SW 1271 (cell line): ENCODE measurements around the gene PCDHGA1.
A peak's percentile ranks its signal among the peaks of the same experiment; 100 is the strongest.

Experiments used
- DNase-seq, 2 experiments: peaks; one replicate each; lab custom pipeline; 2025; lab: John Stamatoyannopoulos, UW

PCDHGA1 gene

DNA sequence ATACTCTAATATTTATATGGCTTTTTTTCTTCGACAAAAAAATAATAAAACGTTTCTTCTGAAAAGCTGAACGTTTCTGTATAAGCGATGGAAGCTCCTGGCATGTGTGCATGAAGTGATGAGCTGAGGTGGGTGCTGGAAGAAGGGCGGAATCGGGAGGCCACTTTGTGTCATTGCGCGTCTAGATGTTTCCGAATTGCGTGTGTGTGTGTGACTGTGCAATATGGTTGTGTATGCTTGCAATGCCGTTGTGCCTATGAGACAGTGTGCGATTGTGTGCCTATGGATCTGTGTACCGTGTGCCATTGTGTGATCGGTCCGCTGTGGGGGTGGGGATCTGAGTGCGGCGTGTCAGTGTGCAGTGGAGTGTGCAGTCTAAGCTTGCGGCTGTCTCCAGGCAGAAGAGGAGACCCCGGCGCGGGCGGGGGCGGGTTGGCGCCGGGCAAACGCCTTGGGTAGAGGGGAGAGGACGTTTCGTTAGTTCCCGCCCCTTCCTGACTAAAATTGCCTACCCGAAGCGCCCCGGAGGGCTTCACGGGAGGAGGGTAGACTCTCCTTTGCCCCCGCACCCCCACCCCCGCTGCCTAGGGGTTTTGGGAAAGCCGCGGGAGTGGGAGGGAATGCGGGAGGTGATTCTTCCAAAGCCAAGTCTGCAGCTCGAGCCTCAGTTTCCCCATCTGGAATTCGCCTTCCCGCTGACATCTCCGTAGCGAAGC, 182.8 kb downstream of the PCDHGA1 start:
- DNase-seq = no peak

DNA sequence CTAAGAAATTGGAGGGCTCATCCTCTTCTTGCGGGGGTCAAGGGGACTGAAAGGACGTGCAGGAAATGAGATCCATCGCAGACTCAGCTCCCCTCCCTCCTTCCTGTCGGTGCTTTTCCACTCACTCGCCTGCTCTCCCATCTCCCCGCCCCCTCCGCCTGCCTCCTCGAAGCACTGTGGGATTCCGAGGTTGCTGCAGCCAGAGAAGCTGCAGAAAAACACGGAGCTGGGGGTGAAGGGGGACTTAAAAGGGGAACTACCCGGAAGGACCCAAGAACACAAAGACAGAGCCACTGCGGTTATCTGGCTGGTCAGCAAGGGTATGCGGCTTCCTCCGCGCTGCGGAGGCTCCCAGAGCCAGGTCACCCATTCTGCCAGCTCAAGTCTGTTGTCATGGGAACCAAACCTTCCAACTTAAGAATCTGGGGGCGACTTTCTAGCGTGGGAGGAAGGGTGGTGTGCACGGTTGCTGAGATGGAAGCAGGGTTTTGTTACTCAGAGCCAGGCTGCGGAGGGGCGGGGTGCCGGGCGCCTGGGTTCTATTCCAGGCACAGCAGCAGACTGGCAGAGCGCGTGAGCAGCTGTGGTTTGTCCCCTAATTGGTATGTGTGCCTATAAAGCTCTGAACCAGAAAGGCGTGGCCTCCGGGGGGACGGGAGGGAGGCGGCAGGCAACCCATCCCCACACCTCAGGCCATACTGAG, 183.5 kb downstream of the PCDHGA1 start:
- no peak for DNase-seq

DNA sequence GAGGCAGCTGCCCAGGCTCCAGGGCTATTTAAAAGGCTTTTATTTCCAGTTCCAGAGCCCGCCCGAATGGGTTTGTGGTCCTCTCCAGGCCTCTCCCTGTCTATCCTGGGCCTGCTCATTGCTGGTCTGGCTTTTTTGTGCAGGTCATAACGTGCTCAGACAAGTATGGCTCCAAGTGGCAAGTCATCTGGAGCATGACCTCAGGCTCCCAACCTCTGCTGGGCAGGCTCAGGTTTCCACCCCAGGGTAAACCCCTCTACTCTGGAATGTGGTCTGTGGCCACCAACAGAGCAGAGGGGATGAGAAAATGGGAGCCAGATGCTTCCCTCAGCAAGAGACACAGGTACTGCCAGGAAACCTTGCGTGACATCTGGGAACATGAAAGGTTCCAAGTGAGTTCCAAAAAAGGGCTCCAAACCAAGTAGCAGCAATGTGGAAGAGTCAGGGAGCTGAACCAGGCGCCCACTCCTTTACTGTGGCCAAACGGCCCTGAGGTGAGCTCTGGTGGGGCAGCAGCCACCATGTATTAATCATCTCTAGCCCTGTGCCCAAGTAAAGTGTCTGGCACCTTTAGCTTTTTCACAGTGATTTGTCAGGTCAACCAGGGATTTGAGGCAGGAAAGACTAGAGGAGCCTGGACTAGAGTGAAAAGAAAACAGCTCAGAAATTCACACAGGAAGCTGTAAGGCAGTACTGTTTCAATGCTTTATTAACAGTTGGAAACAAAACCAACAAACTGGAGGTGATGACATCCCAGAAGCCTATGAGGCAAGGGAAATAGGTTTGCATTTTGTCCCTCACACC, 184.2 kb downstream of the PCDHGA1 start:
- DNase-seq = no peak

DNA sequence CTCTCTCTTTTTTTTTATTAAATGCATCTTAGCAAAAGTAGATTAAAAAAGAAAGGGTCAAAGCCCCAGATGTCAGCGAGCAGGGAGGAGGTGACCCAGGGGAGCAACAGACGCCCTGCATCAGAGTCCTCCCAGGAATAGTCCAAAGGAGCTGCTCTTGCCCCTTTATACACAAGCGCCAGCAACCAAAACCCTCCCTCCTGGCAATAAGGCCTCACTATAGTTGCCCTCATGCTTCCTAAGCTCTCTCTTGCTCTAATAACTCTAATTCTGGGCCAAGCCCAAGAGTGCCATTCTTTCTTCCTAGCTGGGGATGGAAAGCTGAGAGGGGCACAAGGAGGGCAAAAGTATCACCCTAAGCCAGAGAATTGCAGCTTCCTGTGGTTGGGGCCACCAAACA, 184.8 kb downstream of the PCDHGA1 start:
- DNase-seq = no peak

DNA sequence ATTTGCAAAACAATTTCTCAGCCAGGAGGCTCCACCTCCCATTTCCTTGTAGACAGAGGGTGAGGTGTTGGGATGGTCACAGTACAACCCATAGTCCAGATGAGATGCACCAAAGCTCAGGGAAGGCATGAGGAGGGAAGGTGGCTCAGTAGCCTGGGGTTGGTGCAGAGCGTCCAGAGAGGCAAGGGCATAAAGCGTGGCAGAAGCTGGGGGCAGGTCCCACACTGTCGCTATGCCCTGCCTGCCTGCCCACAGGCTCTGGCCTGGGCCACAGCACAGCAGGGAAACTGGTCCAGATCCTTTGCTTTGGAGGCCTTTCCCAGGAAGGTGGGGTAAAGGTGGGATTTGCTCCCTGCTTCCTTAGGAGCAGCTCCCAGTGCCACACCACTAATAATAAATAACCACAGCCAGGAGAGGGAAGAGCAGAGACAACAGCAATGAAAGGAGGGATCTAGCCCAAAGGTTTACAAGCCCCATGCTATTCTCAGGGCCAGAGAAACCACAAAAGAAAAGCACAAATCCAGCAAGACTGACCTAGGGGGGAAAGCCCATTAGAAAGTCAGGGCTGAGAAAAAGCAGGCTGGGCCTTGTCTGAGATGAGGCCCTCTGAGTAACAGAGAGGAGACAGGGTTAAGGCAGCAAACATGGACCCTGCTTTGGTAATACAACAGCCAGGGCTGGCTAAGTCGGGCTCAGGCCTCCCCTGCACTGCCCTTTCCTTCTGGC, 185.8 kb downstream of the PCDHGA1 start:
- no peak for DNase-seq

DNA sequence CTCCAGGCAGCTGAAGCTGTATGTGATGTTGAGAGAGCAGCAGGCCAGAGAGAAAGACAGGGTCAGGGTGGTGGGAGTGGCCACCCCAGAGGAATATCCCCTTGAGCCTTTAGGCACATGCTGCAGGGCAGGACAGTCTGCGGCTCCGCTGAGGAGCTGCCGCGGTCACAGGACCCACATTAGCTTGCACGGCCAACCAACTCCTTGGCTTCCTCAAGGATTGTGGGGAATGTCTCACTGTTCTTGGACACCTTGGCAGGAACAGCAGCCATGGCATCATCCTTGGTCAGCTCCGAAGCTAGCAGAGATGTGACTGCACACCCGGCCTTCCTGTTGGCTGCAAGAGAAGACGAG, 186.3 kb downstream of the PCDHGA1 start:
- DNase-seq = no peak

DNA sequence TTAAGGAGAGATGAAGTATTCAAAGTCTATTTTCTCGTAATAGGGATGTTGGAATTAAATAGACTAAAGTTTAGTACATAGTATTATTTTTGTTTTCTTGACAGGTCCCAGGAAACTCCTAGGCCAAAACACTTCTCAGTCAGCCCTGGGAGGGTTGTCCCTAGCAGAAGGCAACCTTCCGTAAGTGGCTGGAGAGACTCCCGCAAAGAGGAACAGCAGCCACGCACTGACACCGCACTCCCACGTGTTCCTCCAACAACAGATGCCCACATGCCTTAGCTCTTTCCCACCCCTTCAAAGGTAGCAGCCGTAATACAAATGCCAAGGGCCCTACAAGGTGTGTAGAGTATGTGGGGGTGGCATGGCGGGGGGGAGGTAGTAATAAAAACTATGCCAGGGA, 187.0 kb downstream of the PCDHGA1 start:
- no peak for DNase-seq

DNA sequence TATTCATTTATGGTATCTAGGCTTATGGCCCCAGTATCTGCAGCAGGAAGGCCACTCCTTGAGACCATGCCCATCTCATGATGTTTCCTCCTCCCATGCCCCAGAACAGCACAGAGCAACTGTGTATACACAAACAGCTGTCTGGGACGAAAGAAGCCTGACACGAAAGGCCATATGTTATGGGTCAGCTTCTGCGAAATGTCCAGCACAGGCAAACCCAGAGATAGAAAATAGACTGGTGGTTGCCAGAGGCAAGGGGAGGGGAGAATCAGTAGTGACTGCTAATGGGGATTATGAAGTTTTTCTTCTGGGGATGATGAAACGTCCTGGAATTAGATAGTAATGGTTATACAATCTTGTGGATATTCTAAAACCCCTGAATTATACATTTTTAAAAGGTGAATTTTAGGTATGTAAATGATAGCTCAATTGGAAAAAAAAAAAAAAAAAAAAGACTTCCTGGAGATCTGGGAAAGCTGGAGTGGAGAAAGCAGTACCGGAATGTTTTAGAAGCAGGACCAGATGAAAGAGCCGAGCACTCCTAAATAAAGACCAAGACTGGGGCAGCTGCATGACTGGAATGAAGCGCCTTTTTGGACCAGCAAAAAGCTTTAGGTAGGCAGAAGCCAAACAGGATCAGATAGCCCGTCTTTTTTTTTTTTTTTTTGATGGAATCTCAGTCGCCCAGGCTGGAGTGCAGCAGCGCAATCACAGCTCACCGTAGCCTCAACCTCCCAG, 187.7 kb downstream of the PCDHGA1 start:
- DNase-seq = no peak

DNA sequence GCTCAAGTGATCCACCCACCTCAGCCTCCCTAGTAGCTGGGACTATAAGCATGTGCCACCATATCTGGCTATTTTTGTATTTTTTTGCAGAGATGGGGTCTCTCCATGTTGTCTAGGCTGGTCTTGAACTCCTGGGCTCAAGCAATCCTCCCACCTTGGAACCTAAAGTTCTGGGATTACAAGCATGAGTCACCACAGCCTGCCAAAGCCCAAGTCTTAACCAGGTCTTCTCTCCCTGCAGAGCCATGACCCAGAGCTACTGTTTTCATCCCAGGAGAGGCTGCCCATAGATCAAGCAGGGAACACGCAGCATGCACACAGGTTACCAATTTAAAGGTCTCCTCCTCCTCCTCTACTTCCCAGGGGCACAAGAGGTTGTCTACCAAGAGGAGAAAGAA, 188.3 kb downstream of the PCDHGA1 start:
- DNase-seq = no peak

DNA sequence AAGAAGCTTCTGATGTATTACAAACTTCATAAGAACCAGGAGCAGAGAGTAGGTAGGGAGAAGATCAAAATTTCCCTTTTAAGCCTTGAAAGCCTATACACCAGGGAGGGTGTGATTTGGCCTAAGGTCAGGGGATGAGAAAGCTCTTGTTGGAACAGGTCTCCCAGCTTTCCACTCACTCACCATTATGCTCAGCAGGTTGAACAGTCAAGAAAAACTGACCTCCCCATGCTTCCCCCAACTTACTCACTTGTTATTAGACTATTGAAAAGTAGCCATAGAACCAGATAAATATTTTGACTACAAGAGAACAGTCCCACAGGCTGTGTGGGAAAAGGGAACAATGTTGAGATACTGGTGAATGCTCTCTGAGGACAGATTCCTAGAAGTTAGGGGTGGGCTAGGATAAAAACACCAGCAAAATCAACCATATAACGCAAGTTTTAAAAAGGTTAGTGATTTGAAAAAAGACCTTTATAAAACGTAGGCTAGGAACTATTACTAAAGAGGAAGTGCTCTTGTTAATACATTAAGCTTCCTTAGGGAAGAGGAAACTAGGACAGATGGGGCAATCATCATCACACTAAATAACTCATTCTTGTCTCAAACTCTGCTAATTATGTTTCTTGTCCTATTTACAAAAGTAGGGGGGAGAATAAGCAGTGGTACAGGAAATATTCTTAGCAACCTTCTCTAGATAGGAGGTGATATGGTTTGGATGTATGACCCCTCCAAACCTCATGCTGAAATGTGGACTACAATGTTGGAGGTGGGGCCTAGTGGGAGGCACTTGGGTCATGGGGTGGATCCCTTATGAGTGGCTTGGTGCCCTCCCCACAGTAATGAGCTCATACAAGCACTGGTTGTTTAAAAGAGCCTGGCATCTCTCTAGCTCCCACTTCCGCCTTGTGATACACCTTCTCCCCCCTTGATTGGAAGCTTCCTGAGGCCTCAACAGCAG, 189.6 kb downstream of the PCDHGA1 start:
- DNase-seq = no peak

DNA sequence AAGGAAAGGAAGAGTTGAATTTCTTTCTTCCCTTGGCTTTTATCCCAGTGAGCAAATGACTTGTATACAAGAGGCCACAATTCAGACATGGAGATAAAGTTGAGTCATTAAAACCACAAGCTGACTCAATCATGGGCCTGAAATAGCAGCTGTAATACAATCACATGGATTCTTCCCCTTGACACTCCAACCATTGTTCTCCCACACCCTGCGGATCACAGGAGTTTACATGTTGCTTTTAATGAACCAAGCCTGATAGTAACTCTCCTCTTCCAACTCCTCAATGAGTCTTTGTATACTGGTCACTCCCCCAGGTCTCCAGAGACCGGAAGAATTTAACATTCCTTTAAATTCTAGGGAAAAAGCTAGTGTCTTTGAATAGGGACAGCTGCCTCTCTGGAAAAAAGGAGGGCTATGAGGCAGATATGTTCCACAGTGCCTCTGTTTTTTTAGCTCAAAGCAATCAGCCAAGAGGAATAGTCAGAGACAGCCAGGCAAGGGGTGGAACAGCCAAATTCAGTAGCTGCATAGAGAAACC, 191.0 kb downstream of the PCDHGA1 start:
- peak; percentile 94 to 100 for DNase-seq

DNA sequence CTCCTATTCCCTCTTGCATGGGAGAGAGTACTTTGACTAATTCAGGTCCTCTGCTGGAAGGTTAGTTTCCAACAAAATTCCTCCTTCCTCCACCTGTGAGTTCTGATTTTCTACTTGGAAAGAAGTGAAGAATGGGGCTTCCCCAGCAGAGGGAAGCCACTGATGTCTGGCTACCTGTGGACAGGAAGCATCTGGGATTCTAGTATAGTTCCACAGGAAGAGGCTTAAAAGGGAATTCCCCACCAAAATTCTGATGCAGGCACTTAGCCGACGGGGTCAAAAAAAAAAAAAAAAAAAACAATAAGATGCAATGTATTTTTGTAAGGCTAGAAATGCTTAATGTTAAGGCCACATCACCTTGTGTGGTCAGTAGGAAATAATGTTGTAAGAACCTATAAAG, 192.0 kb downstream of the PCDHGA1 start:
- peak in 1 of 2 experiments; percentile 21 for DNase-seq

DNA sequence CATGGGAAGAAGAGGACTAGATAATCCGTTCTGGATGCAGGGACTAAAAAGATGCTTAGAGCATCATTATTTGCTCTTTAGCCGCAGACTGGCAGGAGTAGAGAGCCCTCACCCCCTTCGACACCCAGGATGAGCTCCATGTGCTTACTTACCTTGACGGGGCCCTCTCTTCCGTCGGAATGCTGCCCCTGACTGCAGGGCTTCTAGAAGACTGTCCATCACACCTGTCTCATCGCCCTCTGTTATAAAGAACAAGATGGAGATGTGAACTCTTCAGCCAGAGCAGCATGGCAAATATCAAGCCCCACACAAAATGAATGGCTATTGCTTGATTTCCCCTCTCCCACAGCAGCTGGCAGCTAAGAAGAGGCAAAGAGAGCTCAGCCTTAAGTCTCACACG, 193.7 kb downstream of the PCDHGA1 start:
- DNase-seq = no peak

DNA sequence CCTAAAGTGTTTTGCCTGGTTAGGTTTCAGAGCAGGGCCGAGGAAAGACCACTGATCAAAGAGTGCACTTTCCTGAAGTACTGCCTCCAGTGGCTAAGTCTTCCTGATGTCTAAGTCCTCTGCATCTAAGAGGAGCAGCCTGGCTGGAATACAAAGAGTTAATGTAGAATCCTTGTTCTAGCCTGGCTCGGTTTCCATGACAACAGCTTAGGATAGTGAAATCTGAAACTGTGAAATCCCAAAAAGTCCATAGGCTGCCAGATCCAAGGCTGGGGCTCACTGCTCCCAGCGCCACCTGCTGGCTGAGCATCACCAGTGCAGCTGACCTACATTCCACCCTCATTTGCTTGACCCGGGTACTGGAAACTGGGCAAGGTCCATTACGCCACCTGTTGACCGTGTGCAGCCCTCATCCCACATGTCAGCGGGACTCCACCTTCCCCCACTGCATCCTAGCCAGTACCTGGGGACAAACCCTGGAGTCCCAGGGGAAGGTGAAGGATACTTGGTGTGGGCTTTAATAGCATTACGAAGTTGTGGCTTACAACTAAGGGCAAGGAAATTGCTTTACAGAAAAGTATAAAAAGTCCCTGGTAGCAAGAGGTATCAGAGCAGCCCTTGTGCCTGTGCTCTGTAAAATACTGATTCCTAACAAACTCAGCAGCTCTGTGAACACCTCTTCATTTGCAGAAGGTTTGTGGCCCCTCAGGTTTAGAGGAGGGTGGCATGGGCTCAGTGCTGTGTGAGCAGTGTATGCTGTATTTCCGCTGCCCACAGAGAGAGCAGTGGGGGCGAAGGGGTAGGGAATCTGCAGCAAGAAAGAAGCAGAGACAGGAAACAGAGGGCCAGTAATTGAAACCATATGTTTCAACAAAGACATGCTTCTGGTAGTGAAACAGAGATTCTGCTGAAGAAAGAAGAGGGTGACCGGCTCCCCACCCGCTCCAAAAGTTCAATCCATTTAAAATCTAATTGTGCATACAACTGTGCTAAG, 194.6 kb downstream of the PCDHGA1 start:
- peak; percentile 82 to 96 for DNase-seq

DNA sequence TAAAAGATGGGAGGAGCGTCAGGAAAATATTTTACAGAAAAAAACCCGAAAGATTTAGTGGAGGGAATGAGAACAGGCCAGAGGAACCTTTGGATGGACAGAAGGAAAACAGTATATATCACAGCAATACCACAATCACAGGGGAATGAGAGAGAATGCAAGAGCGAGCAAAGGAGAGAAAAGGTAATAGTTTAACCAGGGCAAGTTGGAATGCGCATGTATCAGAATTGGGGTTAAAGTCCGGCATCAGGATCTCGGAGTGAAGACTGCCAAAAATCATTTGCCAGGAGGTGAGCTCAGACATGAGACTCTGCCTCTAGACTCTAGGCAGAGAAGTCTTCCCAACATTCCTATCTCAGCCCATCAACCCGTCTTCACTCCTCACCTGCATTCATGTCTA, 195.3 kb downstream of the PCDHGA1 start:
- no peak for DNase-seq

DNA sequence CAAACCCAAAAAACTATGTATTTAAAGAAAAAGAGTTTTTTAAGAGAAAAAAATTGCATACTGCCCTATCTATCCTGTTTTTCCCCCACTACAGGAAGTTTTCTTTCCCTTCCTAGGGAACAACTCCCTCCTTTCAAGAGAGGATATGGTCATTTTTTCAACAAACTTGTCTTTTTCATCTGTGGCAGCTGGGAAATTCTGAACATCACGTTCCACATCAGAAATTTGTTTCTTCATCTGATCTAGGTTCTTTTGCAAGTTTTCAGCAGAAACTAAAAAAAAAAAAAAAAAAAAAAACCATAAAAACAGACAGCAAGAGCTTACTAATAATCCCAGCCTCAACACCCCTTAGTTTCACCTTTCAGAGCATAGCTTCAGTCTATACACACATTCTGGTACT, 197.1 kb downstream of the PCDHGA1 start:
- no peak for DNase-seq

DNA sequence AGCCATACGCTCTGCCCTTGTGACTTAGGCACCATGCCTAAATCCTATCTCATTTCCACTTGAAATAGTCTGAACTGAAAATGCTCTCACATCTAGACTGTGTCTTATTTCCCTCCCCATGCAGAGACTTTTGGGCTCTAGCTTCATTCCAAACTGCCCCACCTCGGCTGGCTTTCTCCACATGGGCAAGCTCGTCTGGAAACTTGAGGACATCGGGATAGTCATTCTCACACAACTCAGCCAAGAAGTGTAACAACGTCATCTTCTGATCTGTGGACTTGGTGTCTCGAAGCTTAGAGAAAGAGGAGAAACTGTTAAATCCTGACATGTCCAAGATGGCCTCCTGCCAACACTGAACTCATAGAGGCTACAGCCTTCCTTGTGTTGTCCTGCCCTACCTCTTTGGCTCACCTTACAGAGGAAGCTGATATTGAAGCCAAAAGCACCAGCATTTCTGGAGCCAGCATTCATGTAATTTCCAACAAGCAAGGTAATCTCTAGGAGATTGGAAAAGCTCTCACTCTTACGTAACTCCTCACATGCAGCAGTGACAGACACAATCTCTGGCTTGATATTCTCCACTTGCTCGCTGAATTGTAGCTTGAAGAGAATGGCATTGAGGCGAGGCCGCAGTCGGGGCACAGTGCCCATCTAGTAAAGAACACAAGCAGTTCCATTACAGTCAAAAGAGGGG, 198.1 kb downstream of the PCDHGA1 start:
- no peak for DNase-seq

DNA sequence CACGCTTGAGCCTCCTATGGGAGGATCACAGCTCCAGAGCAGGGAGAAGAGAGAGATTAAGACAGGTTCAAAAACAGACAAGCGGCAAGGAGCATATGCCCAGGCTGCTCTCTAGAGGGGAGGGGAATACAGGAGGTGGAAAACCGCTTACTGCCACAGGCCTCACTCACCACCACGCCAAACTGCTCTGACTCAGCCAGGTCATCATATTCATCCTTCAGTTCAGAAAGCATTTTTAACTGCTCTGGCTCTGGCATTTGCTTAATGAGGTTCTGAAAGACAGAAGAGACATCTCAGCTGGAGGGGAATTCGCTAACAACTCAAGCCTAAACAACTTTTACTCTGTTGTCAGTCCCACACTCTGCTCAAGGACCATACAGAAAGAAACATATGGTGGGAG, 198.7 kb downstream of the PCDHGA1 start:
- no peak for DNase-seq
